ENCODE data around the gene SPRING1. TPM values are rescaled to one million over a fixed set of nuclear protein-coding genes. Genes with fewer than 3 reads are reported as not detected.

Gene SPRING1
- total and polyA plus RNA-seq, 2 of the 13 experiments (the other 11 are each of a cell fraction or from before 2014, with no cell fraction given): 20.0 to 51.8 TPM

DNA sequence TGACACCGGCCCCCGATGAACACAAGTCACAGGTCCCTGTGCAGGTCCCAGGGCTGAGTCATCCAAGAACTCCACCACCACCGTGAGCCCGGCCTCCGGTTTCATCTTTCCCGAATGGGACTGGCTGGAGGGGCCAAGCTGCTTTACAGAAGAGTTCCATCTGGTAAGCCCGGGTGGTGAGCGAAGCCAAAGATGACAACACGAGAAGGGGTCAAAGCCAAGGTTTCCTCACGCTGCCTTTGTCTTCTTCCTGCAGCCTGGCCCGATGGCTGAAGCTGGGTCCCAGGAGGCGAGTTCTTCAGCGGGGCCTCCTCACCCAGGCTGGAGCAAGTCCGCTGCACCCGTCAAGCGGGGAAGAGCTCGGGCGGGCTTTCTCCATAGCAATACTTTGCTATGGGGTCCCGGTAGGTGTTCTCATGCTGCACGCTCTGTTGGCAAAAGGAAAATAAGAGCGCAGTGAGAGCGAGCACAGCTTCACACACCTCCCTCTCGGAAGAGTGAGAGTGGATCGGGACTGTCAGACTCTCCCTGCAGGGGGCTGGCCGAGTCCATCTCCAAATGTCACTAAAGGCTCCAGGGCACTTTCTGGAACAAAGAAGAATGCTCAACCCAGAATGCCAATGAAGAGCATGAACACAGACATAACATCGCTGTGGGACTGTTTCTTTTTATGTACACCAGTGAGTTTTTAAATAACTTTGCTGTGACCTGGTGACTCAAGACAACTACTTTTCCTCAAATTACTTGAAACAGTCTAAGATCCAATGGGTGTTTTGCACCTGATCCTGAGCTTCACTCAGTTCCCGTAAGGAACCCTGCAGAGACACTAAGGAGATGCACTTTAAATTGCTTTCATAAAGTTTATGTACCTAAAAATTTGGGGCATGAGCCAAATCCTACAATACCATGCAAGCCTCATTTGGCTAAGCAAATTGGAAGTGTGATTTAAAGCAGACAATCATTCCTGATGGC, 20.1 kb downstream of the SPRING1 start:
- in situ Hi-C loops (cut with HindIII; ENCODE audit: extremely low pct_ligation_motif_present, low pct_unique_long_range_greater_than_20kb) (no loop called here), intact Hi-C loops (cut with micrococcal nuclease; ENCODE audit: unreplicated experiment) (no loop called here)
- peaks cover 18% of the 10 kb centered on the region for H3K4me1 ChIP-seq (ENCODE audit: insufficient read depth, low read length)
- BruUV-seq (replicated peaks): no TSS peak
- ATAC-seq (no peak), DNase-seq (ENCODE audit: low spot score) (no peak), FAIRE-seq (no peak)
- 97% methylated on average over 24 of the region's 27 CpGs for WGBS (ENCODE audit: low lambda C conversion rate)
- H3K9ac ChIP-seq (ENCODE audit: insufficient read depth, low read depth, low read length): no peak overlapping the region
- ChIA-PET CTCF (ENCODE audit: low intra/inter-chr PET ratio, low total read pairs) (no interaction called here), POLR2A (no interaction called here)
- H3K27me3 ChIP-seq (ENCODE audit: control insufficient read depth in 1 of 2, insufficient read depth in 2 of 2, low read length in 2 of 2): no peaks in the 10 kb centered on the region
- H3K27ac ChIP-seq (ENCODE audit: extremely low read length, insufficient read depth, low read length): no peak overlapping the region
- 0 out of 2 replicates have a peak, but pooled peaks cover 4% of the 10 kb centered on the region for H4K20me1 ChIP-seq (ENCODE audit: insufficient read depth, low read length)
- peaks cover 17 to 78% of the 10 kb centered on the region in 2 experiments for H3K36me3 ChIP-seq (replicated peaks in 1 of 2; ENCODE audit: control insufficient read depth in 1 of 2, insufficient read depth in 2 of 2, low read length in 2 of 2)
- no peak overlapping the region for H3K4me3 ChIP-seq (replicated peaks in 1 of 3; ENCODE audit: insufficient read depth in 1 of 3, low read depth in 2 of 3, low read length in 3 of 3)
- no peak overlapping the region for H3K4me2 ChIP-seq (ENCODE audit: low read depth, low read length)
- no peaks in the 10 kb centered on the region for H3K9me3 ChIP-seq (ENCODE audit: low read length)
- peaks cover 3% of the 10 kb centered on the region for H3K79me2 ChIP-seq (ENCODE audit: insufficient read depth, low read length)
- peak; percentile 32 for TF ChIP-seq AGO2 (optimal IDR thresholded peaks at IDR 0.05; ENCODE audit: low read depth, low read length)
- no peak for TF ChIP-seq ZFAT (CRISPR knock-in tag; conservative IDR thresholded peaks at IDR 0.05)
- TF ChIP-seq ZFP62 (CRISPR knock-in tag; IDR thresholded peaks at IDR 0.05): no peak
- TF ChIP-seq TBX3 (IDR thresholded peaks at IDR 0.05; ENCODE audit: borderline replicate concordance): no peak
- TF ChIP-seq SP2 (CRISPR knock-in tag; IDR thresholded peaks at IDR 0.05): no peak
- TF ChIP-seq ZNF790 (CRISPR knock-in tag; IDR thresholded peaks at IDR 0.05; ENCODE audit: borderline replicate concordance): no peak
- H2AFZ ChIP-seq (ENCODE audit: low read length): no peak overlapping the region

DNA sequence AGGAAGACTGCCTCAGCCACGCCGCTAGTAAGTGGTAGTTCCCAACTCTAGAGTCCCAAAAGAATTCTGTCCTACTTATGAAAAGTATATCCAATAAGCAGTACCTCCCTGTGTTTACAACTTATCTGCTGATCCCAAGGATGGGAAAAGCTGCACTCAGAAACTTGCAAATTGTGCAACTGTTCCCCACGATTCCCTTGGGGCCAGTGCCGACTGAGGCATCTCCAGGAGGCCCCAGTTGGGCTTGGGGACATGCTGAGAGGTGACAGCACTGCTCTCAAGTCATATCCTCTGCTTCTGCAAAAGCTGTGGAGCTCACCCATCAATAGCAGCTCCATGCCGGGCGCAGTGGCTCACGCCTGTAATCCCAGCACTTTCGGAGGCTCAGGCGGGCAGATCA, 23.7 kb downstream of the SPRING1 start:
- Histone ChIP-seq H3K9ac (ENCODE audit: insufficient read depth, low read depth, low read length) (no peak overlapping the region), H3K36me3 (replicated peaks in 1 of 2; ENCODE audit: control insufficient read depth in 1 of 2, insufficient read depth in 2 of 2, low read length in 2 of 2) (peaks cover 6 to 42% of the 10 kb centered on the region in 2 experiments), H3K4me2 (ENCODE audit: low read depth, low read length) (no peak overlapping the region), H4K20me1 (ENCODE audit: insufficient read depth, low read length) (no peaks in the 10 kb centered on the region), H3K27me3 (ENCODE audit: control insufficient read depth in 1 of 2, insufficient read depth in 2 of 2, low read length in 2 of 2) (no peaks in the 10 kb centered on the region), H2AFZ (ENCODE audit: low read length) (no peak overlapping the region), H3K9me3 (ENCODE audit: low read length) (no peaks in the 10 kb centered on the region), H3K4me3 (replicated peaks in 1 of 3; ENCODE audit: insufficient read depth in 1 of 3, low read depth in 2 of 3, low read length in 3 of 3) (no peak overlapping the region), H3K79me2 (ENCODE audit: insufficient read depth, low read length) (no peaks in the 10 kb centered on the region), H3K27ac (ENCODE audit: extremely low read length, insufficient read depth, low read length) (no peak overlapping the region), H3K4me1 (ENCODE audit: insufficient read depth, low read length) (peaks cover 19% of the 10 kb centered on the region)
- DNase-seq (ENCODE audit: low spot score) (no peak), FAIRE-seq (no peak), ATAC-seq (no peak)
- TF ChIP-seq ZNF720 (CRISPR knock-in tag; IDR thresholded peaks at IDR 0.05) (no peak), ZNF781 (CRISPR knock-in tag; IDR thresholded peaks at IDR 0.05; ENCODE audit: borderline replicate concordance, not compliant biosample characterization) (no peak), PHF8 (CRISPR knock-in tag; IDR thresholded peaks at IDR 0.05) (no peak)
- TF ChIP-seq, protein P1, sequence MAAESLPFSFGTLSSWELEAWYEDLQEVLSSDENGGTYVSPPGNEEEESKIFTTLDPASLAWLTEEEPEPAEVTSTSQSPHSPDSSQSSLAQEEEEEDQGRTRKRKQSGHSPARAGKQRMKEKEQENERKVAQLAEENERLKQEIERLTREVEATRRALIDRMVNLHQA (CRISPR knock-in tag; IDR thresholded peaks at IDR 0.05): no peak
- no TSS peak for BruUV-seq (replicated peaks)
- POLR2A ChIA-PET: no interaction called here
- in situ Hi-C loops (cut with HindIII; ENCODE audit: extremely low pct_ligation_motif_present, low pct_unique_long_range_greater_than_20kb) (no loop called here), intact Hi-C loops (cut with micrococcal nuclease; ENCODE audit: unreplicated experiment) (no loop called here)
- CTCF ChIA-PET (ENCODE audit: low intra/inter-chr PET ratio, low total read pairs): no interaction called here
- WGBS (ENCODE audit: low lambda C conversion rate): 100% methylated on average over 2 of the region's 9 CpGs

Measured in HepG2 (cell line).